Stromal cell of bone marrow (primary cell): ENCODE measurements around the gene NKX1-1.
"Not testable (repeated sequence)": the region's sequence is repeated elsewhere in the genome, so short reads cannot be mapped to it uniquely, and the experiment has no call there.

Experiments
- DNase-seq: peaks from one replicate; pipeline ENCODE4 v3.0.0-alpha.2; 2012; ENCODE audit warnings: low read depth

Gene NKX1-1

DNA sequence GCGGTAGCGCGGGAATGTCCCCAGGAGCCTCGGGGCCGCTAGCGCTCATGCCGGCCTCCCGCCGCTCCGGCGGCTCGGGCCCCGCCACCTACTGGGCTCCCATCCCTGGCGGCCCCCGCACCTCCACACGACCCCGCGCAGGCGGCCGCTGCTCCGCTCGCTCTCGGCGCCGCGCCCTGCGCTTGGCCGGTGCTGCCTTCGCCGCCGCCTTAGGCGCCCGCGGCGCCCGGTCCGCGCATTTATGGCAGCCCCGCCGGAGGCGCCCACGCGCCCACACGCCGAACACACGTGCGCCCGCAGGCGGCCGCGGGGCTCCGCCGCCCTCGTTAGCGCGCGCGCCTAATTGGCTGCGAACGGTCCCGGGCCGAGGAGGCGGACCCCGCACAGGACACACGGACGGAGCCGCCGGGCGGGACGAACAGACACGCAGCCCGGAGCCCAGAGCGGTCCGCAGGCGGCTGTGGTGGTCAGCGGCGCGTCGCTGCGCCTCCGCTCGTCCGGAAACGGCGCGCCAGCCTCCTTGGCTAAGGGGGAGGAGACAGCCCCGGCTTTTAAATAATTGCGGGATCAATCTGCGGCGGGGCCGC is at the start of gene NKX1-1:
NKX1-1 (minus strand) TSS at position 49 of the 587 bp plus-strand sequence; CDS start at position 49, 0 bp downstream.
- no peak for DNase-seq

DNA sequence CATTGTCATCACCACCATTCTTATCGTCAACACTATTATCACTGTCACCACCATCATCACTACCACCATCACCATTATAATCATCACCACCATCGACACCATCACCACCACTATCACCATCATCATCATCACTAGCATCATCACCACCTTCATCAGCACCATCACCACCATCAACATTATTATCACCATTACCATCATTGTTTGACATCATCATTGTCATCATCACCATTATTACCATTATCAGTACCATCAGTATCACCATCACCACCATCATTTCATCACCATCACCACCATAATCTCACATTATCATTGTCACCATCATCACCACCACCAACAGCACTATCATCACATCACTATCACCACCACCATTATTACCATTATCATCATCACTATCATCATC is 47.5 kb upstream of the NKX1-1 start:
- DNase-seq = no peak

DNA sequence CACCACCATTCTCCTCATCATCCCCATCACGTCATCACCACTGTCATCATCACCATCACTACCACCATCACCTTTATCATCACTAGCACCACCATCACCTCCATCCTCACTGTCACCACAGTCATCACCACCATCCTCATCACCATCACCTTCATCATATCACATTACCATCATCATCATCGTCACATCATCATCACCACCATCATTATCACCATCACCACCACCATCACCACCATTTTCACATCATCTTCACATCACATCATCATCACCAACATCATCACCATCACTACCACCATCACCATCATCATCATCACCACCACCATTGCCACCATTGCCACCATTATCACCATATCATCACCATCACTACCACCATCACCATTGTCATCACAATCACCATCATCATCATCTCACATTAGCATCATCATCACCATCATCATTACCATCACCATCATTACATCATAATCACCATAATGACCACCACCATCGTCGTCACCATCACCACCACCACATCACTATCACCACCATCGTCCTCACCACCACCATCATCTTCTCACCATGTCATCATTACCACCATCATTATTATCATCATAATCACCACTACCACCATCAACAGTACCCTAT is 46.3 kb upstream of the NKX1-1 start:
- DNase-seq = no peak

DNA sequence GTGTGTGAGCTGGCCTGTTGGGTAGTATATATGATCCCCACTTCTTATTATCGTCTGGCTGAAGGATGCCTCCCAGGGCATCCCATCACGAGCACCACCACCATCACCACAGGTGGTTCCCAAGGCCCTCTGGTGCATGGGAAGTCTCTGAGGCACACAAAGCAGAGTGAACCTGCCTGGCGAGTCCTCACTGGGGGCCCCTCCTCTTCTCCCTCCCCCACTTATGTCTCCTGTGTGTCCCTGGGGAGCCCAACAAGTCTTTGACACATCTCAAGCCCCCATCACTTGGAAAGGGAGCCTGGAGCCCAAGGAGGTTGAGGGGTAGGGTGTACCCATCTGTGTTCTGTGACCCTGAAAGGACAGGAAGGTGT is 45.5 kb upstream of the NKX1-1 start:
- DNase-seq = no peak

DNA sequence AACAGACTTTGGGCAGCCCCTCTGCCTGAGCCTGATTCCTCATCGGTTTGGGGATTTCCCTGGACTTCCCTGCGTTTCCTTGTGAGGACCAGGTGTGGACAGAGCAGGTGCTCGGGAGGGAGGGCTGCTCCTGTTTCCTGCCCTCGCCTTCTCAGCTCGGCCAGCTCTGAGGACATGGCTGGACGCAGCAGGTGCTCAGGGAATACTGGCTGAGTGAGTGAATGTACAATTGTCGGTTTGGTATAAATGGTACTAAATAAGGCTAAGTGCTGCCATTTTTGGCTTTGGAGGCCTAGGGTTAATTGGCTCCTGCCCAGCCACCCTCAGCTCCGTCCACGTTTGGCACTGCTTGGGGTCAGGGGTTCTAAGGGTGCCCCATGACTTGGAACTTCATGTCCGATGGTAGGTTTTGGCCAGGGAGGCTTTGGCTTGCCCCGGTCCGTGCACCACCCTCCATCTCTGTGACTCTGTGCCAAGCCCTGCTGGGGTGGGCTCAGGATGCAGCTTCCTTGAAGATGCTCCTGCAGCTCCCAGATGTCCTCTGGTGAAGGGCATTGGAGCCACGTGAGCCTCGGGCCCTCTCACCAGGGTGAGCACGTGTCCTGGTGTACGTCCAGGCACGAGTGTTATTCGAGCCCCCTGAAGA is 45.0 kb upstream of the NKX1-1 start:
- DNase-seq = no peak

DNA sequence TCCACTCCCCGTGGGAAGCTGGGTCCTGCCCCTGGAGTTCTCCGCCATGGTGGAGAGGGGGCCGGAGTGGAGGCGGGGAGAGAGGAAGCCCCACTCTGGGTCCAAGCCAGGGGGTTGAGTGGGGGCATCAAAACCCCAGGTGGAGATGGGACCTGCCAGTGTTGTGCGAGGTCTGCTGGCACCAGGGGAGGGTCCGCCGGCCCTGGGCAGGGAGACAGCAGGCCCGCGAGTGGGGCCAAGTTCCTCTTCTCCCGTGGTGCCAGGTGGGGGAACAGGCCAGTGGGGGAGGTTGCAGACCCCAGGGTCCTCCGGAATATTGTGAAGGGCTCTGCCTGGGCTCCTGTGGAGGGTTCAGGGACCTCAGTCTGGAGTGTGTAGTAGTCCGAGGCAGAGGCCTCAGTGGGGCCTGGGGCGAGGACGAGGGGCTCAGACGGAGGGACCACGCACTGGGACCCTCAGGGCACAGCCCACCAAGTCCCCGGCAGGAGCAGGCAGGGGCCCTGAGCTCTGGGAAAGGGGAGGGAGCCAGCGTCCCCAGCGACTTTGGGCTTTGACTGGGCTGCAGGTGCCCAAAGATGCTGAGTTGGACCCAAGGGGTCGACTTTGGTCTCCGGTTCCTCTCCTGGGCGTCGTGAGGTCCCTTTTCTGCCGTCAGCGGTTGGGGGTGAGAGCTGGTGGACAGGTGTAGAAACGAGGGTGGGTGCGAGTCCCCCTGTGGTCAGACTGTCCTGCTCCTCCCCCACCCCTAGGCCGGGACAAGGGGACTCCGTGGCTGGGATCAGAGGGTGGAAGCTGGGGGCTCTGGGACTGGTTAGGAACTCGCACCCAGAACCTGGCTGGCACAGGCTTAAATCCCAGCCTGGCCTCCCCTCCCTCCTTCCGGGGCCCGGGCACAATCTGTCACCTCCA is 43.8 kb upstream of the NKX1-1 start:
- no peak for DNase-seq

DNA sequence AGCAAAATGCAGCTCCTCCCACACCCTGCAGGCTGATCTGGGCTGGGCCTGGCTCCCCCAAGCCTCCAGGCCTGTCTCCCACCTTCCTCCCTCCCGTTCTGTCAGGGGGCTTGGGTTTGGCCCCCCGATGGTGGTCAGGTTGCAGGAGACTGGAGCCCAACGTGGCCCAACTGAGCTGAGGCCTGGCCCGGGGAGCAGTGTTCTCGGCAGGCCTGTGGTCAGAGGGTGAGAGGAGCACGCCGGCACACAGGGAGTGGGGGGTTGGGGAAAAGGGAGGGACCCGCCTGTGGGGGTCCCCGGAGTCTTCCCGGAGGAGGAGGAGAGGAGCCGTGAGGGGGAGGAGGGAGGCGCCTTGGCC is 43.2 kb upstream of the NKX1-1 start:
- no peak for DNase-seq

DNA sequence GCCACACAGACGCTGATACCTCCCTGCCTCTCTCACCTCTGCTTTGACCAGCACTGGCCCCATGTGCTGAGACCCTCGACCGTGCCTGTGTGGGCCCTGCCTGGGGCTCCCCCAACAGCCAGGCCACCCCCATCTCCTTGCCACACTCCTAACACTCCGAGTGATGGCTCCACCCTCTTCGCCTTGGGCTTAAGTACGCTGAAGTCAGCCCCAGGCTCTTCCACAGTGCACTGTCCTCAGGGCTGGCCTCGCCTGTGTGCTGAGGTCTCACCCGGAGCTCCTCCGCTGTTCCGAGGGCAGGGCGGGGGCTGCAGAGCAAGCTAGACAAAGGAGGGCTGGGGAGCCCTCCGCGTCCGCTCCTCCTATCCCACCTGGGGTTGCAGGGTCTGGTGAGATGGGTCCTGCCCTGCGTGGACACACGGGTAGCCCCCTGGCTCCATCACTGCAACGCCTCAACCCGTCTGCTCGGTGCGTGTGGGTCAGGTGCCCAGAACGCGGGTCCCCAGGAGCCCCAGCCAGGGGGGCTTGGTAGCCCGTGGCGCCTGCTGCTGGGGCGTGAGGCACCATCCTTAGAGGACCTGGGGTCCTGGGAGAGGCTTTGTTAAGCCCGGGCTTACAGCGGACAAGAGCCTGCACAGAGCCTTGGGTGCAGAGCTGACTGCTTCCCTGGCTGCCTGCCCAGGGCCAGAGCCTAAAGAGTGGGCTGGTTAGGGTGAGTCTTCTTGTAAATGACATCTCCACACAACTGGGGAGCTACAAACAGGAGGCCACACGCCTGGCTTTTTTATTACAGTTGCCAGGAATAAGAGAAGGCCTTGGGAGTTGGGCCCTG is 42.6 kb upstream of the NKX1-1 start:
- no peak for DNase-seq

DNA sequence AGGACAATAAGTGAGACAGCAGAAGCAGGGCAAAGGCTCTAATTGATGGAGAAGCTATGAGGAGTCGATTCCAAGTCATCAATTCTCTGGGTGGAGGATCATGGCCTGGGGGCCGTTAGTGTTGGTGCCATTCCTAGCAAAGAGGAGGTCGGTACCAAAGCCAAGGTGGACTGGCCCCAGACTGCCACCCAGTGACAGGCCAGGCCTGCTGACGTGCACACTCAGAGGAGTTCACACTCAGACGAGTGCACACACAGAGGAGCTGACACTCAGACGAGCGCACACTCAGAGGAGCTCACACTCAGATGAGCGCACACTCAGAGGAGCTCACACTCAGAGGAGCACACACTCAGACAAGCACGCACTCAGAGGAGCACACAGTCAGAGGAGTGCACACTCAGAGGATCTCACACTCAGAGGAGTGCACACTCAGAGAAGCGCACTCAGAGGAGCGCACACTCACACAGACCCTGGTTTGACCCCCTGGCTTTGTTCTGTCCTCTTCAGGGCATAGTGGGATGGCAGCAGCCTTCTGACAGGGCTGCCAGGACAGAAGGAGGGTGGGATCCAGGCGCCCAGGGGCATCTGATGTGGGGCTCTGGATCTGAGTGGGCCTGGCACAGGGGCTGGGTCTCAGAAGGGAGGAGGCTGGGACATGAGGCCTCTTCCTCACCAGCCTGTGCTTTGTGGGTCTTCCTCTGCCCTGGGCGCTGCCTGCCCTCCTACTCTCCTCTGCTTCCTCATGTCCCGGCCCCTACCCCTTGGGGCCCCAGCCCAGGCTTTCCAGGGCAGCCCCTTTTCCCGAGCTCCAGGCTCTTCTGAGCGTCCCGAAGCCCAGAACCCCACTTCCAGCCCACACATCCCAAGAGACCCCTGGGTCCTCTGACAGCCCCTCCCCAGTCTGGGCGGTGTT is 41.7 kb upstream of the NKX1-1 start:
- DNase-seq = no peak

DNA sequence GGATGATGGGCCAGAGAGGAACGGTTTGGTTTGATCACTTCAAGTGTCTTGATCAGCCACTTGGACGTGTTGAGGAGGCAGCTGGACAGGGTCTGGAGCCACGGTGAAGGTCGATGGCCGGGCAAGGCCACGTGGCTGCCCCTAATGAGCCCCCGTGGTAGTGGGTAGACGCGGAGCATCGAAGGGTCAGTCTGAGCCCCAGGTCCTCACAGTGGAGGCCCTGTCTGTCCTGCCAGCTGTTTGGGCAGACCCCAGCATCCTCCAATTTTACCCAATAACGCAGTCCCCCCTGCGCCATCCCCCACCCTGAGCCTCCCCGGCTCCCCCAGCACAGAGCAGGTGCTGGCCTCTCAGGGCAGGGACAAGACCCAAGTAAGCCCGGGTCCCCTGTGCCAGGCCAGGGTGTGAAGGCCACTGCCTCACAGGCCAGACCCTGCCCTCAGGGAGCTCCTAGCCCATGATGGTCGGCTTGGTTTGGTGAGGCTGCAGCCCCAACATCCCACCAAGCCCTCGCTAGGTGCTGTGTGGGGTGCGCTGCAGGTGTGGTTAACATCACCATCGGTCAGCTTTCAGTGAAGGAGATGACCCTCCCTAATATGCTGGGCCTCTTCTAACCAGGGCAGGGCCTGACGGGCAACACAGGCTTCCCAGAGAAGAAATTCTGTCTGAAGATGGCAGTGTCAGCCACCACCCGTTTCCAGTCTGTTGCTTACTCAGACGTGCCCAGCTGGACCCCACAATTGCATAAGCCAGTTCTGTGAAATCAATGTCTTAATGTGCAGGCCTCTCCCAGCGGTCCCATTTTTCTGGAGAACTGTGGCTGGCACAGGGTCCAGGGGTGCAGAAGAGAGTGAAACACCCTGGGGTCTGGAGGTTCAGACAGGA is 40.5 kb upstream of the NKX1-1 start:
- no peak for DNase-seq

DNA sequence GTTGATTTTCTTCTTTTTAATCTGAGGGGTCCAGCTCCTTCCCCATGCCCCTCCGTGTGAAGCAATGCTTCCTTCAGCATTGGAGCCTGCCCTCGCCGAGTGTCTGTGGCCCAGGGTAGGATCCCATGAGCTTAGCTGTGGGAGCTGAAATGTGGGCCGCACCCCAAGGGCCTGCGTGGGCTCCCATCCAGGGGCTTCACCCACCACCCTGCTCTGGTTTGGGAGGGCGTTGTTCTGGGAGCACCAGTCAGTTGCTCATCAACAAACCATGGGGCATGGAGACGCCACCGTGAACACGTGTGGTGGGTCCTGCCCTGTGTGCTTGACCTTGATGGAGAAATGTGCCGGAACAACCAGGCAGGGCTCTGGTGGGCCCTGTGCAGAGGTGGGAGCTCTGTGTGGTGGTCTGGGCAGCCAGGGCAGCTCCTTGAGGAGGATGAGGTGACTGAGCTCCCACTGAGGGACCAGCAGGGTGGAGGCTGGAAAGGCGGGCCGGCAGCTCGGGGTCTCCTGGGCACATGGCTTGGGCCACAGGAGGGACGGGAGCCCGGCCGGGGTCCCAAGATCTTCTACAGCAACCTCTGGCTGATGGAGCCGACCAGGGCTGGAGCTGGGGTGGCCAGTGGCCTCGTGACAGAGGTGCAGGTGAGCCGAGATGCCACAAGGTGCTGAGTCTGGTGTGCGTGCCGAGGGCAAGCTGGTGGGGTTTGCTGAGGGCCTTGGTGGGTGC is 39.6 kb upstream of the NKX1-1 start:
- no peak for DNase-seq

DNA sequence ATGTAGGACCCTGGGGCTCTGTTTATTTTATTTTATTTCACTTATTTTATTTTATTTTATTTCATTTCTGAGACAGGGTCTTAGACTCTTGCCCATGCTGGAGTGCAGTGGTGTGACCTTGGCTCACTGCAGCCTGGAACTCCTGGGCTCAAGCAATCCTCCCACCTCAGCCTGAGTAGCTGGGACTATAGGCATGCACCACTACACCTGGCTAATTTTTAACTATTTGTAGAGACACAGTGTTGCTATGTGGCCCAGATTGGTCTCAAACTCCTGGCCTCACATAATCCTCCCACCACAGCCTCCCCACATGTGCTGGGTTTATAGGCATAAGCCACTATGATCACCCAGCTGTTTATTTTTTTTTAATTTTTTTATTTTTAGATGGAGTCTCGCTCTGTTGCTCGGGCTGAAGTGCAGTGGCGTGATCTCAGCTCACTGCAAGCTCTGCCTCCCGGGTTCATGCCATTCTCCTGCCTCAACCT is 37.5 kb upstream of the NKX1-1 start:
- DNase-seq = not testable (repeated sequence)

DNA sequence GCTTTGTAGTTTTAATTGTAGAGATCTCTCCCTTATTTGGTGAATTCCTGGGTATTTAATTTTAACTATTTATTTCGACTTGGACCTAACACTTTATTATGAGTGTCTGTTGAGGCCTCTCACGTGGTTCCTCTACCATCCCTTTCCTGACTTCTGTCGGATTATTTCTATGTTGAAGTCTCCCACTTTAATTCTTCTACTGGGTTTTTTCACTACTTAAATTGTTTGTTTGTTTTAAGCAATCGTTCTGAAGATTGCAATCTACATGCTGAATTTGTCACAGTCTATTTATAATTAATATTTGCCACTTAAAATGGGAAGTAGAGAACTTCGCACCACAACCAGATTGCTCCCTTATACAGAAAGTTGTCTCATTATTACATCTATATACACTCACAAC is 20.8 kb upstream of the NKX1-1 start:
- no peak for DNase-seq

DNA sequence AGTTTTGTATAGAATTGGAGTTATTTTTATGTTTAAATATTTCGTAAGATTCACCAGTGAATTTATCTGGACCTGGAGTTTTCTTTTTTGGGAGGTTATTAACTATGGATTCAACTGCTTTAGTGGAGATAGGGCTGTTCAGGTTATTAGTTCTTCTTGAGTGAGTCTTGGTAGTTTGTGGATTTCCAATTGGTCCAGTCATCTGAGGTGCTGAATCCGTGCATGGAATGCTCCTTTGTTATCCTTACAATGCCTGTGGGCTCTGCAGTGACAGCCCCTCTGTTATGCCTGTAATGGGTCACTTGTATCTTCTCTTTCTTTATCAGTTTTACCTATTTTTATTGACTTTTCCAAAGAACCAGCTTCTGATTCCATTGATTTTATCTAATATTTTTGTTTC is 15.4 kb upstream of the NKX1-1 start:
- no peak for DNase-seq

DNA sequence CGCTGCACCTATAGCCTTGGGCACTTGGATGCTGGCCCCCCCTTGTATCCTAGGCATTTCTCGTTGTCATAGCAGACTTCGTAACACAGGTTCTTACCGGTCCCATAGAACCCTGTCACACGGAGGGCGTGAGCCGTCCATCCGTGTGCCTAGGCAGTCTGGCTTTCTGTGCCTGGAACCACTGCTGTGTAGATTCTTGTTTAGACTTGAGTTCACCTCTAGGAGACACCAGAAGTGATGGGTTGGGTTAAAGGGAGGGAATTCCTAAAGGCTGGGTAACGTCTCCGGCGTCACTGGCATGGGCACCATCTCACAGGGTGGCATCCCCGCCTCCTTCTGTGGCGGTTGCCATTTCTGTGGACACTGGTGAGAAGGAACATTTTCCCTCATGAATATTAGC is 13.5 kb upstream of the NKX1-1 start:
- DNase-seq = no peak

DNA sequence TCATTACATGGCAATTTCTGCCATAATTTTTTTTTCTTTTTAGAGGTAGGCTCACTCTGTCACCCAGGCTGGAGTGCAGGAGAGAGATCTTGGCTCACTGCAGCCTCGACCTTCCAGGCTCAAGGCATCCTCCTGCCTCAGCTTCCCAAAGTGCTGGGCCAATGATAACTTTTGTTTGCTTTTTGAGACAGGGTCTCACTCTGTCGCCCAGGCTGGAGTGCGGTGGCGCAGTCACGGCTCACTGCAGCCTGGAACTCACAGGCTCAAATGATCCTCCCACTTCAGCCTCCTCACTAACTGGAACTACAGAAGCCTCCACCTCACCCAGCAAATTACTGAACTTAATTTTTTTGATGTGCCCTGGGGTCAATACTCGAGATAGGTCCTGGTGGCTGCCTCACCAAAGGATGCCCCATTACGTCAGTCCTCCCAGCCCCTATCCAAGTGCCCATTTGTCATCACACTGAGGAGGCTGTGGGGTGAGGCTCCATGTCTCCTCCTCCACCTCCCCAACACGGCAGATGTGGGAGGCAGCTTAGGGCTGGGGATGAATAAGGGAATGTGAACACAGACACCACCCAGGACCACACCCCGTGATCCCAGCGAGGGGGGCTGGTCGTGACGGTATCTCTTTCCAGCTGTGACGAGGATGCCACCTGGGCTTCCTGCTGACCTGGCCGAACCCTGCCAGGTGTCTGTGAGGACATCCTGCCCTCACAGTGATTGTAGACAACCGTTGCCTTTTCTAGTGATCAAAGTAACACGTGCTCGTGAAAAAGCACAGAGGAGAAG is 12.4 kb upstream of the NKX1-1 start:
- DNase-seq = no peak

DNA sequence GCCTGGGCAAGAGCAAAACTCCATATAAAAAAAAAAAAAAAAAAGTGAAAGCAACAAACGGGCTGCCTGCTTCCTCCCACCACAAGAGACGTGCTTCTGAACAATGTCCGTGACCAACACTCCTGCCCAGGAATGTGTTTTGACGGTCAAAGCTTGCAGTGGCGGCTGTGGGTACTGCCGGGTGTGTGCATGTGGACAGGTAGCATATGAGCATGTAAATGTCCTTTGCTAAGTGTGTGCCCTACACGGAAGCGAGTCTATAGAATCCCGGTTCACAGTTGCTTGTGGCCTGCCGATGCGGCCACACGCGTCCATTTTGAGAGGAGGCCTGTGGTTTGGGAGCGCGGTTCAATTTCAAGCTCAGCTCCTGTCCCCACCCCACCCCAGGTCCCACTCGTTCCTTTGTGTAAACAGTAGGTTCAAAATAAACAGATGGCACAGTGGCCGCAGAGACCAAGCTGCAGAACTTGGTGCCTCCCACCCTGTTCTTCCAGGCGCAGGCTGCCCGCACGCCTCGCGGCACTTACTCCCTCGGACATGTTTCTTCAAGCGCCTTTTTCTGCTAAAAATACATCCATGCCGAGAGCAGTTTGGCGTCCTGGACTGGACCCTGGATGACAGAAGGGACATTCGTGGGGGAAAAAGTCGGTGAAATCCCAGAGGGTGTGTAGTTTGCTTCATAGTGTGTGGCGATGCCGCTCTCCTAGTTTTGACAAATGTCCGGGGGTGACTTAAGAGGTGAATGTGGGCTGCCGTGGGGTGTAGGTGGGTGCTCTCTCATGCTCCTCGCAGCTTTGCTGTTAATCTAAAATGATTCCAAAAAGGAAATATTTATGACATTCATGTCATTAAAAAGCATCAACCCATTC is 11.5 kb upstream of the NKX1-1 start:
- DNase-seq = no peak
